GM12873 (cell line): Measurements from ENCODE around the gene ZBTB8B.

ENCODE experiments used
- CTCF ChIP-seq: IDR thresholded peaks from 2 replicates; pipeline ENCODE4 v1.5.1; 2012; ENCODE audit warnings: low read depth, mild to moderate bottlenecking, moderate library complexity, low read length, control low read depth; ENCODE audit not compliant: insufficient read depth; ENCODE audit errors: missing control alignments

ZBTB8B gene

GRCh38 chr1:32466761-32467160, 1.9 kb downstream of the ZBTB8B start:
- no peak for TF ChIP-seq CTCF

- TF ChIP-seq CTCF, result no peak
Observed at GRCh38 chr1:32468791-32469190, 3.9 kb downstream of the ZBTB8B start.

GRCh38 chr1:32470431-32470830, 5.6 kb downstream of the ZBTB8B start:
- no peak for TF ChIP-seq CTCF

- TF ChIP-seq CTCF, result no peak
Observed at GRCh38 chr1:32470991-32471694, 6.3 kb downstream of the ZBTB8B start.

GRCh38 chr1:32471695-32472362, 7.0 kb downstream of the ZBTB8B start:
- no peak for TF ChIP-seq CTCF

GRCh38 chr1:32474954-32475353, 10.1 kb downstream of the ZBTB8B start:
- no peak for TF ChIP-seq CTCF

- TF ChIP-seq CTCF, result no peak
Observed at GRCh38 chr1:32480003-32480402, 15.1 kb downstream of the ZBTB8B start.
